Measurements from ENCODE around the gene NCAPD2.

NCAPD2 gene

GRCh38 chr12:6538420-6539313, 44.8 kb downstream of the NCAPD2 start:
- DNase-seq (ENCODE audit: low read depth in 2 of 2), result peak; percentile 51 to 66
- TF ChIP-seq, protein P1, sequence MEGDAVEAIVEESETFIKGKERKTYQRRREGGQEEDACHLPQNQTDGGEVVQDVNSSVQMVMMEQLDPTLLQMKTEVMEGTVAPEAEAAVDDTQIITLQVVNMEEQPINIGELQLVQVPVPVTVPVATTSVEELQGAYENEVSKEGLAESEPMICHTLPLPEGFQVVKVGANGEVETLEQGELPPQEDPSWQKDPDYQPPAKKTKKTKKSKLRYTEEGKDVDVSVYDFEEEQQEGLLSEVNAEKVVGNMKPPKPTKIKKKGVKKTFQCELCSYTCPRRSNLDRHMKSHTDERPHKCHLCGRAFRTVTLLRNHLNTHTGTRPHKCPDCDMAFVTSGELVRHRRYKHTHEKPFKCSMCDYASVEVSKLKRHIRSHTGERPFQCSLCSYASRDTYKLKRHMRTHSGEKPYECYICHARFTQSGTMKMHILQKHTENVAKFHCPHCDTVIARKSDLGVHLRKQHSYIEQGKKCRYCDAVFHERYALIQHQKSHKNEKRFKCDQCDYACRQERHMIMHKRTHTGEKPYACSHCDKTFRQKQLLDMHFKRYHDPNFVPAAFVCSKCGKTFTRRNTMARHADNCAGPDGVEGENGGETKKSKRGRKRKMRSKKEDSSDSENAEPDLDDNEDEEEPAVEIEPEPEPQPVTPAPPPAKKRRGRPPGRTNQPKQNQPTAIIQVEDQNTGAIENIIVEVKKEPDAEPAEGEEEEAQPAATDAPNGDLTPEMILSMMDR (IDR thresholded peaks at IDR 0.05; ENCODE audit: low read depth, low read length), result no peak
- peak overlapping the region in 1 of 2 donors; percentile 13 for H3K4me3 ChIP-seq (replicated peaks in 1 of 2; ENCODE audit: low read depth in 2 of 2, low read length in 2 of 2)

DNA sequence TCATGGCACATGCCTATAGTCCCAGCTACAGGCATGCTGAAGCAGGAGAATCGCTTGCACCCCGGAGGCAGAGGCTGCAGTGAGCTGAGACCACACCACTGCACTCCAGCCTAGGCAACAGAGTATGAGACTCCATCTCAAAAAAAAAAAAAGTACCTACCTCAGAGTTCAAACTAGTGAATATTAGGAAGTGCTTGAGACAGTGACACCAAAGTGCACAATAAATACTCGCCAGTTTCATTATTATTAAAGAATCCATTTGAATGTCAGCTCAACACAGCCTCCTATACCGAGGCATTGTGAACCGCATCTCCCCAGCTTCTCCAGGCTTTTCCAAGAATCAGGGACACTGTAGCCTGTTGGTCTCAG, 45.4 kb downstream of the NCAPD2 start:
- TF ChIP-seq, protein P1 (IDR thresholded peaks at IDR 0.05; ENCODE audit: low read depth, low read length), result no peak
- DNase-seq (ENCODE audit: low read depth in 2 of 2), result peak in 1 of 2 donors; percentile 48

DNA sequence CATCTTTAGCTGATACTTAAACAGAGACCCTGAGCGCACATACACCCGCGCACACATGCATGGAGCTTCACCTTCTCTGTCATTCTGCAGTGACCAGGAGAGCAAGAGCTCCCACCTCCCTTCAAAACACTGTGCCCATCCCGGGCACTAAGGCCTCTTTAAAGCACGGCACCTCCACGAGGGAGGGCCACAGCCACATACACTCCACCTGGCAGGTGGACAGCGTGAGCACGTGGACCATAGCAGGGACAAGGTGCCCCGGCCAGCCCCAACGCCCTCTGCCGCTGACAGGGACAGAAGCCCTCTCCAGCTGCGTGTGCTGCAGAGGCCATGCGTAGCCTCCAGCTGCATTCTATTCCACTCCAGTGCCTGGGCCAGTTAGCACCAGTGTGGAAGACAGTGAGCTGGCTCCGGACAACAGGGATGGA, 45.8 kb downstream of the NCAPD2 start:
- H3K4me3 ChIP-seq (replicated peaks in 1 of 2; ENCODE audit: low read depth in 2 of 2, low read length in 2 of 2), result peak overlapping the region in 1 of 2 donors; percentile 21
- TF ChIP-seq, protein P1 (IDR thresholded peaks at IDR 0.05; ENCODE audit: low read depth, low read length), result no peak
- DNase-seq (ENCODE audit: low read depth in 2 of 2), result peak in 1 of 2 donors; percentile 43

More for the DNA sequence above, 45.4 kb downstream of the NCAPD2 start:
- H3K4me3 ChIP-seq (replicated peaks in 1 of 2; ENCODE audit: low read depth in 2 of 2, low read length in 2 of 2), result no peak overlapping the region

GRCh38 chr12:6540181-6540877, 46.4 kb downstream of the NCAPD2 start:
- peak overlapping the region in 1 of 2 donors; percentile 21 for H3K4me3 ChIP-seq (replicated peaks in 1 of 2; ENCODE audit: low read depth in 2 of 2, low read length in 2 of 2)

GRCh38 chr12:6541371-6542165, 47.7 kb downstream of the NCAPD2 start:
- TF ChIP-seq, protein P1 (IDR thresholded peaks at IDR 0.05; ENCODE audit: low read depth, low read length), result no peak
- DNase-seq (ENCODE audit: low read depth in 2 of 2), result no peak
- H3K4me3 ChIP-seq (replicated peaks in 1 of 2; ENCODE audit: low read depth in 2 of 2, low read length in 2 of 2), result no peak overlapping the region

More at GRCh38 chr12:6540181-6540877, 46.4 kb downstream of the NCAPD2 start:
- peak; percentile 97 for DNase-seq (ENCODE audit: low read depth in 2 of 2)
- TF ChIP-seq, protein P1 (IDR thresholded peaks at IDR 0.05; ENCODE audit: low read depth, low read length), result no peak
